Measurements from ENCODE around the gene ERCC1. TPM values are rescaled to one million over a fixed set of nuclear protein-coding genes. Genes with fewer than 3 reads are reported as not detected.

Gene ERCC1
- total RNA-seq, 1 experiment from 2014 or later: 167 TPM

GRCh38 chr19:45463241-45463640 lies 39.5 kb upstream of the ERCC1 start:
- no peak overlapping the region for H3K4me3 ChIP-seq
- H3K36me3 ChIP-seq: no peaks in the 10 kb centered on the region
- no peaks in the 10 kb centered on the region for H3K9me3 ChIP-seq
- no peaks in the 10 kb centered on the region for H3K27me3 ChIP-seq
- no peak for DNase-seq

DNA sequence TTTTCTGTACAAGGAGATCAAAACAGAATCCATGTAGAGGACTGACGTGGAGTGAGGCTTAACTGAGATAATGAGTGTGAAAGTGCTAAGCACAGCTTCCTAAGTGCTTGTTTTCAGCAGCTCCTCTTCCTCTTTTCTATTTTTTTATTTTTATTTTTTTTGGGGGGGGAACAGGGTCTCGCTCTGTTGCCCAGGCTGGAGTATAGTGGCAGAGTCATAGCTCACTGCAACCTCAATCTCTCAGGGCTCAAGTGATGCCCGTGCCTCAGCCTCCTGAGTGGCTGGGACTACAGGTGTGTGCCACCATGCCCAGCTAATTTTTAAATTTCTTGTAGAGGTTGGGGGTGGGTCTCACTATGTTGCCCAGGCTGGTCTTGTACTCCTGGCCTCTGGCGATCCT lies 38.5 kb upstream of the ERCC1 start:
- no peak for DNase-seq
- H3K27me3 ChIP-seq: no peaks in the 10 kb centered on the region
- no peak overlapping the region for H3K4me3 ChIP-seq
- H3K36me3 ChIP-seq: no peaks in the 10 kb centered on the region
- no peaks in the 10 kb centered on the region for H3K9me3 ChIP-seq

GRCh38 chr19:45460807-45461347 lies 37.2 kb upstream of the ERCC1 start:
- H3K36me3 ChIP-seq: no peaks in the 10 kb centered on the region
- H3K27me3 ChIP-seq: no peaks in the 10 kb centered on the region
- no peaks in the 10 kb centered on the region for H3K9me3 ChIP-seq
- no peak for DNase-seq
- no peak overlapping the region for H3K4me3 ChIP-seq

GRCh38 chr19:45457776-45458175 lies 34.1 kb upstream of the ERCC1 start:
- H3K27me3 ChIP-seq: no peaks in the 10 kb centered on the region
- no peak overlapping the region for H3K4me3 ChIP-seq
- no peak for DNase-seq
- no peaks in the 10 kb centered on the region for H3K9me3 ChIP-seq
- H3K36me3 ChIP-seq: no peaks in the 10 kb centered on the region

- no peak overlapping the region for H3K4me3 ChIP-seq
- H3K27me3 ChIP-seq: no peaks in the 10 kb centered on the region
- no peaks in the 10 kb centered on the region for H3K36me3 ChIP-seq
- DNase-seq: no peak
- H3K9me3 ChIP-seq: no peaks in the 10 kb centered on the region
These were observed 32.7 kb upstream of the ERCC1 start for GRCh38 chr19:45456500-45456815.

DNA sequence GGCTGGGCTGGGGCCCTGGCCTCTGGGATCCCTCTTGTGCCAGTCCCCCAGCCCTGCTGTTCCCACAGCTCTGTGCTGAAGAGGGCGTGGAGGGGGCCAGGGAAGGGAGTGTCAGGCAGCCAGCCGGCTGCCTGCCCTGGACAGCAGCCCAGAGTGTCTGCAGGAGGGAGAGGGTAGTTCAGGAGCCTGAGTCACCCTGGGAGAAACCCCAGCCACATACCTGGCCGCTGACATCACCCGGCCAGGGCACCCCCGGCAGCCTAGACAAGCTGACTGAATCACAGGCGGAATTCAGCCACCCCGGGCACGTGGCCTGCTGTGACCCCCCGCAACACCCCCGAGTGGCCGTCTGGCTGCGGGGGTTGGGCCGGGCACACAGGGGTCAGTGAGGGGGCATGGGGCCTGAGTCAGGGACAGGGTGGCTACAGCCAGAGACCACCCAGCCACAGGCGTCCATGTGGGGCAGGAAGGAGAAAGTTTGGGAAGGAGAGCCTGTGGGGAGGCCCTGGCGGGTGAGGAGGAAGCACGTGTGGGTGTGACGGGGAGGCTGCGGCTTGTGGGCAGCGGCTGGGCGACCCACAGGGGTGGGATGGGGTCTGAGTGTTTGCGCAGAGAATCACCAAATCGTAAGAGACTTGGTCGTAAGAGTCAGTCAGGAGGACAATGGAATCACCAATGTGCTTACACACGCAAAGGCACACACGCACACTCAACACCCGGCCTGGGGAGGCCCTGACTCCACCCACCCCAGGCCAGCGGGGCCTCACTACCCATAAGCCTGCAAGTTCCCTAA lies 32.2 kb upstream of the ERCC1 start:
- DNase-seq: peak; percentile 99
- H3K36me3 ChIP-seq: no peaks in the 10 kb centered on the region
- no peaks in the 10 kb centered on the region for H3K9me3 ChIP-seq
- H3K4me3 ChIP-seq: no peak overlapping the region; the same call in 1 of the 2 replicates
- H3K27me3 ChIP-seq: no peaks in the 10 kb centered on the region

DNA sequence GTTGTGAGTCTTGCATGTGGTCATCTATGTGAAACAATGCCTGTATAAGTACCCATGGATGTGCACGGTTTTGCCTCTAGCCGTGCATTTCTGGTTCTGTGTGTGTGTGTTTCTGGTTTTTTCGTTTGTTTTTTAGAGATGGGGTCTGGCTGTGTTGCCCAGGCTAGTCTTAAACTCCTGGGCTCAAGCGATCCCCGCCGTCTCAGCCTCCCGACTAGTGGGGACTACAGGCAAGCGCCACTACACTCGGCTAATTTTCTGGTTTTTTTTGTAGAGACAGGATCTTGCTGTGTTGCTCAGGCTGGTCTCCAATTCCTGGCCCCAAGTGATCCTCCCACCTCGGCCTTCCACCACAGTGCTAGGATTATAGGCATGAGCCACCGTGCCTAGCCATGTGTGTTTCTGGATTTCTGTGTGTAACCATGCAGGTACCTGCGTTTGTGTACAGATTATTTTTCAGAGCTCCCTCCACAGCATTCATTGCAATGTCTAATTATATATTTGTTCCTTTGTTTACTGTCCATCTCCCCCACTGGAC lies 28.2 kb upstream of the ERCC1 start:
- Histone ChIP-seq H3K9me3 (no peaks in the 10 kb centered on the region), H3K36me3 (no peaks in the 10 kb centered on the region), H3K4me3 (no peak overlapping the region), H3K27me3 (no peaks in the 10 kb centered on the region)
- no peak for DNase-seq

GRCh38 chr19:45451131-45451849 lies 27.6 kb upstream of the ERCC1 start:
- Histone ChIP-seq H3K9me3 (no peaks in the 10 kb centered on the region), H3K27me3 (no peaks in the 10 kb centered on the region), H3K36me3 (no peaks in the 10 kb centered on the region), H3K4me3 (peak overlapping the region; percentile 70)
- DNase-seq: no peak

DNA sequence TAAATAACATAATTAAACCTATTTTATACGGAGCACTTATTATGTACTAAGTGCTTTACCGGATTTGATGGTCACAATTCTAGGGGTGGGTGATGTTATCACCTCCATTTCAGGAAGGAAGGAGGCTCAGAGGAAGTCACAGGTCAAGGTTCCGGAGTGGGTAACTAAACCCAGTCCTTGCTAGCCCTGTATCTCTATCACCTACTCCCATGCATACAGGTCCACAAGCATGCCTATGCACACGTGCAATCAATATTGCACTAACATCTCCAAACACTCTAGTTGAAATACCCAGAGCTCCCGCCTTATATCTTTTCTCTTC lies 26.3 kb upstream of the ERCC1 start:
- H3K4me3 ChIP-seq: peak overlapping the region; percentile 70
- no peak for DNase-seq
- no peaks in the 10 kb centered on the region for H3K27me3 ChIP-seq
- no peaks in the 10 kb centered on the region for H3K9me3 ChIP-seq
- no peaks in the 10 kb centered on the region for H3K36me3 ChIP-seq

- H3K36me3 ChIP-seq: no peaks in the 10 kb centered on the region
- DNase-seq: no peak
- no peak overlapping the region for H3K4me3 ChIP-seq
- no peaks in the 10 kb centered on the region for H3K9me3 ChIP-seq
- H3K27me3 ChIP-seq: no peaks in the 10 kb centered on the region
These were observed 25.2 kb upstream of the ERCC1 start for GRCh38 chr19:45448887-45449299.

GRCh38 chr19:45448425-45448756 lies 24.7 kb upstream of the ERCC1 start:
- Histone ChIP-seq H3K36me3 (no peaks in the 10 kb centered on the region), H3K4me3 (no peak overlapping the region), H3K9me3 (no peaks in the 10 kb centered on the region), H3K27me3 (no peaks in the 10 kb centered on the region)
- DNase-seq: no peak

- no peaks in the 10 kb centered on the region for H3K9me3 ChIP-seq
- H3K27me3 ChIP-seq: no peaks in the 10 kb centered on the region
- H3K36me3 ChIP-seq: no peaks in the 10 kb centered on the region
- no peak overlapping the region for H3K4me3 ChIP-seq
- DNase-seq: no peak
These were observed 23.2 kb upstream of the ERCC1 start for GRCh38 chr19:45446944-45447343.

DNA sequence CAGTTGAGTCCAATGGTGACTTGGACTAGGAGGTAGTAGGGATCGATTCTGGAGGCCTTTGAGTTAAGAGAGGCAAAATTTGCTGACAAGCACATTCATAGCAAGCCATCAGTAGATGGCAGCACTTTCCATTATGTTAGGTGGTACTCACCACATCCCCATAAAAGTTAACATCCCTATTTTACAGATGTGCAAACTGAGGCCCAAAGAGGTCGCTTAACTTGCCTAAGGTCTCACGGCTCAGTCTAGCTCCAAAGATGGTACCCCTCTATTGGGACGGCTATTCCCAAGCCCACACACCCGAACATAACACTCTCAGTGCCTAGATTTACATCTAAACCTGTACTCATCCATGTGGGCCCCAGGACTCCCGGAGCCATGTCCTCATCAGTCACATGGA lies 22.6 kb upstream of the ERCC1 start:
- Histone ChIP-seq H3K9me3 (no peaks in the 10 kb centered on the region), H3K27me3 (no peaks in the 10 kb centered on the region), H3K4me3 (no peak overlapping the region), H3K36me3 (no peaks in the 10 kb centered on the region)
- DNase-seq: no peak

DNA sequence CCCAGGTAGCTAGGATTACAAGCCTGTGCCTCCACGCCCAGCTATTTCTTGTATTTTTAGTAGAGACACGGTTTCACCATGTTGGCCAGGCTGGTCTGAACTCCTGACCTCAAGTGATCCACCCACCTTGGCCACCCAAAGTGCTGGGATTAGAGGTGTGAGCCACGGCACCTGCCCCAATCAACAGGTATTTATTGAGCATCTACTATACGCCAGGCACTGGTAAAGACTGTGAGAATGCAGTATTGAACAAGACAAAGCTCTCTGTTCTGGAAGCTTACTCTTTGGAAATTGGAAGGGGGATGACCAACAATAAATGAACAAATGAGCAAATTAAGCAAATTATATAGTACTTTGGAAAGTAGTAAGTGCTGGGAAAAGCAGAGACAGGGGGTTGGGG lies 21.4 kb upstream of the ERCC1 start:
- DNase-seq: no peak
- Histone ChIP-seq H3K36me3 (no peaks in the 10 kb centered on the region), H3K27me3 (no peaks in the 10 kb centered on the region), H3K4me3 (no peak overlapping the region), H3K9me3 (no peaks in the 10 kb centered on the region)

- H3K36me3 ChIP-seq: no peaks in the 10 kb centered on the region
- H3K9me3 ChIP-seq: no peaks in the 10 kb centered on the region
- H3K4me3 ChIP-seq: no peak overlapping the region
- DNase-seq: peak; percentile 86
- H3K27me3 ChIP-seq: no peaks in the 10 kb centered on the region
These were observed 20.8 kb upstream of the ERCC1 start for GRCh38 chr19:45444318-45445041.

GRCh38 chr19:45443462-45444317 lies 20.0 kb upstream of the ERCC1 start:
- Histone ChIP-seq H3K9me3 (no peaks in the 10 kb centered on the region), H3K4me3 (peak overlapping the region; percentile 48), H3K27me3 (no peaks in the 10 kb centered on the region), H3K36me3 (no peaks in the 10 kb centered on the region)
- peak; percentile 95 for DNase-seq

Data from MG63 (cell line).